Duodenal mucosa (tissue), 2 donors: Measurements from ENCODE around the gene DOCK4.

Experiments
- H3K27ac ChIP-seq: one replicate; pipeline ENCODE4 v1.7.0; 2013; ENCODE audit warnings: low read depth, low read length
- H3K27me3 ChIP-seq, 2 donors: one replicate each; pipeline ENCODE4 v1.7.0; 2013; ENCODE audit warnings: low read length in 2 of 2, control low read depth in 1 of 2; ENCODE audit not compliant: insufficient read depth in 2 of 2, control insufficient read depth in 1 of 2
- H3K36me3 ChIP-seq, 2 donors: one replicate each; pipeline ENCODE4 v1.7.0; 2013; ENCODE audit warnings: low read length in 2 of 2, control low read depth in 1 of 2; ENCODE audit not compliant: insufficient read depth in 2 of 2, control insufficient read depth in 1 of 2
- H3K4me1 ChIP-seq, 2 donors: one replicate each; pipeline ENCODE4 v1.7.0; 2013; ENCODE audit warnings: low read length in 2 of 2, control low read depth in 1 of 2; ENCODE audit not compliant: insufficient read depth in 2 of 2, control insufficient read depth in 1 of 2
- H3K4me3 ChIP-seq, 2 donors: one replicate each; pipeline ENCODE4 v1.7.0; 2013; ENCODE audit warnings: low read length in 2 of 2, low read depth in 1 of 2
- H3K9ac ChIP-seq, 2 donors: one replicate each; pipeline ENCODE4 v1.7.0; 2013; ENCODE audit warnings: low read length in 2 of 2, low read depth in 1 of 2
- H3K9me3 ChIP-seq, 2 donors: one replicate each; pipeline ENCODE4 v1.7.0; 2013; ENCODE audit warnings: low read length in 2 of 2, control low read depth in 1 of 2; ENCODE audit not compliant: control insufficient read depth in 1 of 2

DOCK4 gene

GRCh38 chr7:112070674-112071256 lies 135.4 kb downstream of the DOCK4 start:
- H3K36me3 ChIP-seq = no peaks in the 10 kb centered on the region
- H3K27me3 ChIP-seq = no peaks in the 10 kb centered on the region
- no peaks in the 10 kb centered on the region for H3K9me3 ChIP-seq
- H3K27ac ChIP-seq = no peak overlapping the region
- no peak overlapping the region for H3K4me3 ChIP-seq
- no peaks in the 10 kb centered on the region for H3K4me1 ChIP-seq
- no peak overlapping the region for H3K9ac ChIP-seq

GRCh38 chr7:112069879-112070321 lies 136.3 kb downstream of the DOCK4 start:
- Histone ChIP-seq H3K4me1 (no peaks in the 10 kb centered on the region), H3K27me3 (no peaks in the 10 kb centered on the region)

GRCh38 chr7:112068967-112069366 lies 137.2 kb downstream of the DOCK4 start:
- H3K9ac ChIP-seq = no peak overlapping the region
- H3K4me1 ChIP-seq = no peaks in the 10 kb centered on the region
- no peaks in the 10 kb centered on the region for H3K36me3 ChIP-seq
- H3K9me3 ChIP-seq = no peaks in the 10 kb centered on the region
- no peak overlapping the region for H3K4me3 ChIP-seq
- H3K27me3 ChIP-seq = no peaks in the 10 kb centered on the region
- H3K27ac ChIP-seq = no peak overlapping the region

More at GRCh38 chr7:112069879-112070321, 136.3 kb downstream of the DOCK4 start:
- Histone ChIP-seq H3K9me3 (no peaks in the 10 kb centered on the region), H3K4me3 (no peak overlapping the region), H3K27ac (no peak overlapping the region), H3K9ac (no peak overlapping the region), H3K36me3 (no peaks in the 10 kb centered on the region)

- Histone ChIP-seq H3K4me3 (no peak overlapping the region), H3K9ac (no peak overlapping the region), H3K36me3 (no peaks in the 10 kb centered on the region), H3K27me3 (no peaks in the 10 kb centered on the region), H3K4me1 (no peaks in the 10 kb centered on the region), H3K9me3 (no peaks in the 10 kb centered on the region), H3K27ac (no peak overlapping the region)
Measured at GRCh38 chr7:112067632-112068540, 138.3 kb downstream of the DOCK4 start.

GRCh38 chr7:112067200-112067599 lies 139.0 kb downstream of the DOCK4 start:
- Histone ChIP-seq H3K4me1 (no peaks in the 10 kb centered on the region), H3K27ac (no peak overlapping the region), H3K36me3 (no peaks in the 10 kb centered on the region), H3K9me3 (no peaks in the 10 kb centered on the region), H3K27me3 (no peaks in the 10 kb centered on the region), H3K9ac (no peak overlapping the region), H3K4me3 (no peak overlapping the region)

GRCh38 chr7:112065758-112066157 lies 140.4 kb downstream of the DOCK4 start:
- Histone ChIP-seq H3K36me3 (no peaks in the 10 kb centered on the region), H3K27ac (no peak overlapping the region), H3K9ac (no peak overlapping the region), H3K9me3 (no peaks in the 10 kb centered on the region), H3K4me1 (no peaks in the 10 kb centered on the region), H3K27me3 (no peaks in the 10 kb centered on the region), H3K4me3 (no peak overlapping the region)

GRCh38 chr7:112064627-112065385 lies 141.4 kb downstream of the DOCK4 start:
- H3K4me3 ChIP-seq = no peak overlapping the region
- no peaks in the 10 kb centered on the region for H3K9me3 ChIP-seq
- H3K27ac ChIP-seq = no peak overlapping the region
- no peak overlapping the region for H3K9ac ChIP-seq
- no peaks in the 10 kb centered on the region for H3K36me3 ChIP-seq
- no peaks in the 10 kb centered on the region for H3K27me3 ChIP-seq
- H3K4me1 ChIP-seq = no peaks in the 10 kb centered on the region

- Histone ChIP-seq H3K4me1 (no peaks in the 10 kb centered on the region), H3K36me3 (no peaks in the 10 kb centered on the region), H3K27me3 (no peaks in the 10 kb centered on the region), H3K9ac (no peak overlapping the region), H3K27ac (no peak overlapping the region), H3K4me3 (no peak overlapping the region), H3K9me3 (no peaks in the 10 kb centered on the region)
Measured at GRCh38 chr7:112063974-112064373, 142.2 kb downstream of the DOCK4 start.

GRCh38 chr7:112061051-112061450 lies 145.1 kb downstream of the DOCK4 start:
- Histone ChIP-seq H3K27ac (no peak overlapping the region), H3K27me3 (no peaks in the 10 kb centered on the region), H3K36me3 (no peaks in the 10 kb centered on the region), H3K9me3 (no peaks in the 10 kb centered on the region), H3K4me1 (no peaks in the 10 kb centered on the region), H3K4me3 (no peak overlapping the region), H3K9ac (no peak overlapping the region)

- Histone ChIP-seq H3K4me3 (no peak overlapping the region), H3K27ac (no peak overlapping the region), H3K27me3 (no peaks in the 10 kb centered on the region), H3K9ac (no peak overlapping the region), H3K36me3 (no peaks in the 10 kb centered on the region), H3K9me3 (no peaks in the 10 kb centered on the region), H3K4me1 (no peaks in the 10 kb centered on the region)
Measured at GRCh38 chr7:112060625-112061024, 145.6 kb downstream of the DOCK4 start.
